GM08714 (cell line): Measurements from ENCODE around the gene MAJIN.

ENCODE experiments used
- H3K4me3 ChIP-seq: fragments of 200-500 bp; sonication (Bioruptor generic); 2 replicates; pipeline ENCODE4 v1.5.1; 2014; ENCODE audit warnings: mild to moderate bottlenecking, low read length, inconsistent platforms
- ZNF274 ChIP-seq: IDR thresholded peaks from 2 replicates; pipeline ENCODE4 v1.6.1; 2012; ENCODE audit warnings: mild to moderate bottlenecking, low read depth, low read length

Gene MAJIN

DNA sequence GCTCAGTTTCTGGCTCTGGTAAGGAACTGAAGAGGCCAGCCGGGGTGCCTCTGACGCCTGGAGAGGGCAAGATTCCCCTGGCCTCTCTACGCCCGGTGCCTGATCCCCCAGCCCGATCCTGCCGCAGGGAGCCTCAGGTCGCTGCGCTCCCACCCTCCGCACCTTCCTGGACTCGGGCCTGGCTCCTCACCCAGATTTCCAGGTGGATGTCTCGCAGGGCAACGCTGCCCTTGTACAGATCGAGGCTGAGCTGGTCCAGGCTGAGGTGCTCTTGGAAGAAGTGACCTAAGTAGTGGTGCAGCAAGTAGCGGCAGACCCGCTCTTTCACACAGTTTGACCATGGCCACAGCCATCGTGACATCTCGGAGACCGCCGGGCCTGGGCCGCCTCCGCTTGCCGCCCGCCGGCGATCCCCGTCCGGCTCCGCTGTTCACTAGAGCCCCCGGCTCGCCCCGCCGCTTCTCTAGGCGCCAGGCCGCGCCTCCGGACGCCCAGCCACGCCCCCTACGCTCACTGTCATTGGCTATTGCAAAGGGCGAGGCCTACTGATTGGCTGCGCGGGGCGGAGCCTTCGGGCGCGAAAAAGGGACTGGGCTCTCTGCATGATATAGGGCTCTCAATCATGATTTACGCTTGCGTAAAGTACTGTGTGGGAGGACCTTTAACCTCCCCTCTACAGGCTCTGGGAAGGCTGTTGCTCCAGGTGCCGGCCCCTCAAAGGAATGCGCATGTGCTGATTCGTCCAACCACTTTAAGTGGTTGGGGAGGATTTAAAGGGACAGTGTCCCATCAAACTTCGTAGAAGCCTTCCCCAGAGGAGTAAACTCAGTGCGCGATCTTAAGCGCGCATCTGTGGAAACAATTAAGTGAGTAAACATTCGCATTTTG is 54.9 kb downstream of the MAJIN start, which contains the start of gene ATG2A:
ATG2A (minus strand) TSS at position 435 of the 888 bp plus-strand sequence; CDS start at position 361, 74 bp downstream.
- peak within 1 kb of the TSS; percentile 84 for H3K4me3 ChIP-seq
- no peak for TF ChIP-seq ZNF274

- peak overlapping the region; percentile 73 for H3K4me3 ChIP-seq
- TF ChIP-seq ZNF274 = no peak
These were observed 55.7 kb downstream of the MAJIN start for GRCh38 chr11:64916040-64916774.

DNA sequence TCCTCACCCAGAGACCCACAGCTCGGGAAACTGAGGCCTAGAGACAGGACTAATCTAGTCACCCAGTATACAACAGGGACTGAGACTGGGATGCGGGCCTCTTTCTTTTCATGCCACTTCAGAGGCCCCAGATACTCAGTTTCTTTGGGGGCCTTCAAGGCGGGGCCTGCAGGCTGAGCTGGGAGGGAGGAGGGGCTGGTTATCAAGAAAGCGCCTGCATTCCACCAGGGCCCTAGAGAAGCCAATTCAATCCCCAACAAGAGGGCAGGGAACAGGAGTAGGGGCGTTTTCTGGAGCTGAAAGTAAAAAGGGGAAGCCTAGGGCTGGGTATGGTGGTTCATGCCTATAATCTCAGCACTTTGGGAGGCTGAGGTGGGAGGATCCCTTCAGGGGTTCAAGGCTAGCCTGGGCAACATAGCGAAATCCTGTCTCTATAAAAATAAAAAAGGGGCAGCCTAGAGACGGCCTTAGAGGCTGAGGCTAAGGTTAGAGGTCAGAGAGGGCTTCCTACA is 56.5 kb downstream of the MAJIN start:
- no peak overlapping the region for H3K4me3 ChIP-seq
- TF ChIP-seq ZNF274 = no peak

GRCh38 chr11:64914123-64914522 is 57.8 kb downstream of the MAJIN start:
- TF ChIP-seq ZNF274 = no peak
- H3K4me3 ChIP-seq = no peak overlapping the region

DNA sequence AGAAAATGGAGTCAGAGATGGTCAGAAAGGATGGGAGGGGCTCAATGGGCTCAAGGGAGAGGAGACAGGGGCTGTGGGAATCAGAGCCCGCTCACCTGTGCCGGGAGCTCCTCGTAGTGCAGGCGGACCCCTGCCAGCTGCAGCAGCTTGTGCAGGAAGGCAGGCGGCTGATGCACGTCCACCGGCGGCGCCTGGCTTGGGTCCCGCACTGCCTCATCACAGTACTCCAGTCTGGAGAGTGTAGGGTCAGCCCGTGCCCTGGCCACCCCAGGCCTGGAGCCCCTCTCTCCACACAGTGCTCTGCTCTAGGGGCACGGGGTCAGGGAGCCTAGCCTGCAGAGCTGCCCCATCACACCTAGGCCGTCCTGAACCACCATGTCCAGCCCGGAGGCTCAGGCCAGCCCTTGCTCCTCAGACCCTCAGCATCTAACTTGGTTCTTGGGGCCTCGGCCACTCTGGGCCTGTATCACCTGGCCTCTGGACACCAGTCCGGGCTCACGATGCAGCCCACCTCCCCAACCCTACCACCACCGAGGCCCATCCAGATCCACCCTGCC is 58.7 kb downstream of the MAJIN start:
- H3K4me3 ChIP-seq = no peak overlapping the region
- TF ChIP-seq ZNF274 = no peak

GRCh38 chr11:64911689-64912088 is 60.2 kb downstream of the MAJIN start:
- no peak for TF ChIP-seq ZNF274
- no peak overlapping the region for H3K4me3 ChIP-seq

DNA sequence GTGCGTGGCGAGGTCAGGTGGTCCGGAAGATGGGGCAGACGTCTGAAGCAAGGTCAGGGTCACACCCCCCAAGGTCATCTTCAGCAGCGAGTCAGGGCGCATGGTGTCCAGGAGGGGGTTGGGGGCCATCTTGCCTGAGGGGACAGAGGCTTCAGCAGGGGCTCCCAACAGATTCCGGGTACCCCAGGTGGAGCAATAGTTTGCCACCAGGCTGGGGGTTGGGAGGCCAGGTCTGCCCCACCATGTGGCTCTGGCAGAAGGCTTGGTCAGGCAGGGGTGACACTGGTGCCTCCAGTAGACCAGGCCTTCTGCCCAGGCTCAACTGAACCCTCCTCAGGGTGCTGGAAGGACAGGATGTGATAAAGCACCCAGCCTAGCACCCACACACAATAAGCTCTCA is 60.8 kb downstream of the MAJIN start:
- TF ChIP-seq ZNF274 = no peak
- no peak overlapping the region for H3K4me3 ChIP-seq

- no peak overlapping the region for H3K4me3 ChIP-seq
- TF ChIP-seq ZNF274 = no peak
These were observed 61.3 kb downstream of the MAJIN start for GRCh38 chr11:64910451-64911093.

DNA sequence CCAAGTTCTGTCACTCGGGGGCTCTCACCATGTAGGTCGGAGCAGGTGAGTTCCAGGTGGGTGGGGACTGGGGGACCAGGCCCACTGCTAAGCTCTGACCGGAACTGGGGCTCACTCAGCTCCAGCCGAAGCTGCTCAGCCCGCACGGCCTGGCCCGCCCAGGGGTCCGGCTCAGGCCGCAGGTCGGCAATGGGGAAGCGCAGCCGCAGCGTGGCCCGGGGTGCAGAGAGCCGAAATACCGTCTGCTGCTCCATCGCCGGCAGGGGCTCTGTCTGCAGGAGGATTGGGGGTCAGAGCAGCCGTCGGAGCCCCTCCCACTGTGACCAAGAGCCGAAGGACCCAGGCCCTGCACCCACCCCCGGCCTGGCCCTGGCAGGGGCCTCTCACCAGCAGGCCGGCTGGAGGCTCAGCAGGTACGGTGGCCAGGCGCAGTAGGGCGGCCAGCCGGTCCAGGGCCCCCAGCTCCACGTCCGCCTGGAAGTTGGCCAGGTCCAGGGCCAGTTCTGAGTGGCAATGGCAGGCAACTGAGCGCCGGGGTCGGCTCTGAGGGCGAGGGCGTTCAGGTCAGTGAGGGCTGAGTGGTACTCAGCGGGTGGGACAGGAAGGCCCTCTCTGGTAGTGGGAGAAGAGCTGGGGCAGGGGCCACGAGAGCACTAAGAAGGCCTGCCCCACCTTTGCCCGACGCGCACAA is 62.1 kb downstream of the MAJIN start:
- no peak for TF ChIP-seq ZNF274
- no peak overlapping the region for H3K4me3 ChIP-seq

DNA sequence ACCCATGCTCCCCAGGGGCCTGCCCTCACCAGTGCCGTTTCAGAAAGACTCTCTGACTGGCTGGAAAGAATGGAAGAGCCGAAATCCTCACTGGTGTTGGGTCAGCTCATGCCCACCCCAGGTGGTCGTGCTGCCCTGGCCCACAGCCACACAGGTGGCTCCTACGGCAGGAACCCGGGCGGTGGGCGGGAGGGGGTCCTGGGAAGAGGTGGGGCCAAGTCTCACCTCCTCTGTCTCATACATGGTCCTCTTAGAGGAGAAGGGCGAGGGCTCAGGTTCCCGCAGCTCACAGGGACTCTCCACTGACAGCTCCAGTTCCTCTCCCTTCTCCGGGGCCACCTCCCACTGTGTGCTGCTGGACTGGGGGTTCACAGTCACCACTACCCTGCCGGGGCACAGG is 63.1 kb downstream of the MAJIN start:
- H3K4me3 ChIP-seq = no peak overlapping the region
- TF ChIP-seq ZNF274 = no peak

- no peak overlapping the region for H3K4me3 ChIP-seq
- no peak for TF ChIP-seq ZNF274
These were observed 65.6 kb downstream of the MAJIN start for GRCh38 chr11:64906314-64906635.

GRCh38 chr11:64905516-64906313 is 66.2 kb downstream of the MAJIN start:
- no peak overlapping the region for H3K4me3 ChIP-seq
- no peak for TF ChIP-seq ZNF274
